Prostate gland (tissue), 2 donors: ENCODE measurements around the gene NPDC1. TPM values are rescaled to one million over a fixed set of nuclear protein-coding genes. Genes with fewer than 3 reads are reported as not detected.

Experiments
- DNase-seq: peaks from one replicate; pipeline ENCODE4 v3.0.0-alpha.2; 2019; ENCODE audit warnings: low spot score
- H3K27ac ChIP-seq, 2 donors: fragments of 200-600 bp; sonication (generic); 2 replicates each; pipeline ENCODE4 v1.5.1; 2017 to 2019
- H3K27me3 ChIP-seq: fragments of 200-600 bp; sonication (generic); replicated peaks from 2 replicates; pipeline ENCODE4 v1.5.1; 2019; ENCODE audit not compliant: insufficient read depth
- H3K36me3 ChIP-seq, 2 donors: fragments of 200-600 bp; sonication (generic); 1 replicate in 1 of 2; 2 replicates in 1 of 2; pipeline versions ENCODE4 v1.5.1 to v1.8.1; 2017 to 2019
- H3K4me1 ChIP-seq: fragments of 200-600 bp; sonication (generic); replicated peaks from 2 replicates; pipeline ENCODE4 v1.5.1; 2019
- H3K4me3 ChIP-seq, 2 donors: fragments of 200-600 bp; sonication (generic); 2 replicates each; pipeline ENCODE4 v1.5.1; 2017 to 2019
- H3K9me3 ChIP-seq: fragments of 200-600 bp; sonication (generic); 2 replicates; pipeline ENCODE4 v1.5.1; 2017
- POLR2A ChIP-seq: fragments of 450-650 bp; IDR thresholded peaks from one replicate; pipeline ENCODE4 v1.6.1; 2016; ENCODE audit warnings: antibody characterized with exemption, mild to moderate bottlenecking
- POLR2AphosphoS5 ChIP-seq: sonication (generic); formaldehyde crosslinking; IDR thresholded peaks from one replicate; pipeline ENCODE4 v1.6.1; 2017; ENCODE audit warnings: antibody characterized with exemption
- WGBS: methylation state at CpG from one replicate; pipeline ENCODE4 v1.1.5; 2018; 5-methylcytosine and 5-hydroxymethylcytosine counted together
- intact Hi-C: fragments of 100-400 bp; cut with DNase I; formaldehyde crosslinking; loops from one replicate; pipeline ENCODE4 v1.14.2; 2022
- total RNA-seq, 2 donors: library from RNA; depleted of rRNA; stranded (reverse); fragments of >200 nt; gene quantifications; one replicate each; pipeline ENCODE4 v1.1.0, GENCODE V29; 2016
- TF ChIP-seq, protein P1 (sequence below), 4 experiments: fragments of 200-600 bp in 2 of 4; fragments of 450-650 bp in 2 of 4; sonication (generic) in 2 of 4; IDR thresholded peaks; 1 replicate in 3 of 4; 2 replicates in 1 of 4; pipeline ENCODE4 v1.5.1; 2016 to 2019; ENCODE audit warnings: antibody characterized with exemption in 4 of 4, mild to moderate bottlenecking in 2 of 4, moderate library complexity in 2 of 4

Gene NPDC1
- total RNA-seq, 2 donors from 2014 or later: 384 to 427 TPM

GRCh38 chr9:137086531-137087408 is 40.8 kb upstream of the NPDC1 start, which contains the start of gene MAN1B1:
Gene MAN1B1 (plus strand): TSS chr9:137086985. CDS start chr9:137087000, 15 bp downstream.
- Histone ChIP-seq H3K27me3 (no peaks in the 10 kb centered on the region), H3K4me1 (peaks cover 8% of the 10 kb centered on the region), H3K27ac (peak within 1 kb of the TSS; percentile 91 to 92), H3K36me3 (no peaks in the 10 kb centered on the region), H3K4me3 (peak within 1 kb of the TSS; percentile 81 to 89), H3K9me3 (no peaks in the 10 kb centered on the region)
- WGBS: under 1% methylated on average over 66 of the region's 101 CpGs
- peak; percentile 99 for DNase-seq
- TF ChIP-seq POLR2AphosphoS5 (peak; percentile 100), POLR2A (peak; percentile 63)
- TF ChIP-seq, protein P1, sequence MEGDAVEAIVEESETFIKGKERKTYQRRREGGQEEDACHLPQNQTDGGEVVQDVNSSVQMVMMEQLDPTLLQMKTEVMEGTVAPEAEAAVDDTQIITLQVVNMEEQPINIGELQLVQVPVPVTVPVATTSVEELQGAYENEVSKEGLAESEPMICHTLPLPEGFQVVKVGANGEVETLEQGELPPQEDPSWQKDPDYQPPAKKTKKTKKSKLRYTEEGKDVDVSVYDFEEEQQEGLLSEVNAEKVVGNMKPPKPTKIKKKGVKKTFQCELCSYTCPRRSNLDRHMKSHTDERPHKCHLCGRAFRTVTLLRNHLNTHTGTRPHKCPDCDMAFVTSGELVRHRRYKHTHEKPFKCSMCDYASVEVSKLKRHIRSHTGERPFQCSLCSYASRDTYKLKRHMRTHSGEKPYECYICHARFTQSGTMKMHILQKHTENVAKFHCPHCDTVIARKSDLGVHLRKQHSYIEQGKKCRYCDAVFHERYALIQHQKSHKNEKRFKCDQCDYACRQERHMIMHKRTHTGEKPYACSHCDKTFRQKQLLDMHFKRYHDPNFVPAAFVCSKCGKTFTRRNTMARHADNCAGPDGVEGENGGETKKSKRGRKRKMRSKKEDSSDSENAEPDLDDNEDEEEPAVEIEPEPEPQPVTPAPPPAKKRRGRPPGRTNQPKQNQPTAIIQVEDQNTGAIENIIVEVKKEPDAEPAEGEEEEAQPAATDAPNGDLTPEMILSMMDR (IDR thresholded peaks at IDR 0.05): peak in 2 of 4 experiments; percentile 25 to 29
- intact Hi-C loops: no loop called here

DNA sequence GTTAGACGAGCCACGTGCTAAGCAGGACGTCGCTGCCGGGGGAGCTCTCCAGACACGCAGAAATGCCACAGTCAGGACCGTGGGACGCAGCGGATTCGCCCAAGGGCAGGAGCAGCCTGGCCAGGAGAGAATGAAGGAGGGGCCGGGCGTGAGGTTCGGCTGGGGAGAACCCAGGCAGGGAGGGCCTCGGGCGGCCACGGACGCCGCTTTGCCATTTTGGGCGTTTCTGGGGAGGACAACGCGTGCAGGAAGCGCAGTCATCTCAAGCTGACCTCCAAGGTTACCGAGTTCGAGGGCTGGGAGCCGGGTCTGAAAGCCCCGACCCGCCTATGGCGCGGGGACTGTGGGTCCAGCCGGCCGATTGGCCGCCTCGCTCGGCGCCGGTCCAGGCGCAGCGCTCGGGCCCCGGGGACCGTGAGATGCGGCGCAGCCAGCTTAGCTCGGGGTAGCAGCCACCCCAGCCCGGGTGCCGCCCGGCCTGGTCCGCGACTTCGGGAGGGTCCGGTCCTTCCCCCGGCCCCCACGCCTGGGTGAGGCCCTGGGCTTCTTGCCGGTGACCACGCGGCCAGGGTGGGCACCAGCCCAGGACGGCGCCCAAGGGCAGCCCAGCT is 40.0 kb upstream of the NPDC1 start:
- under 1% methylated on average over 41 of the region's 58 CpGs for WGBS

GRCh38 chr9:137084526-137084925 is 38.5 kb upstream of the NPDC1 start:
- no peak overlapping the region for H3K27ac ChIP-seq
- TF ChIP-seq POLR2A (no peak), POLR2AphosphoS5 (no peak)
- TF ChIP-seq, protein P1 (IDR thresholded peaks at IDR 0.05): no peak
- no peak overlapping the region for H3K4me3 ChIP-seq
- no peak for DNase-seq
- peaks cover 4% of the 10 kb centered on the region for H3K4me1 ChIP-seq
- no peaks in the 10 kb centered on the region for H3K27me3 ChIP-seq
- intact Hi-C loops: no loop called here
- H3K9me3 ChIP-seq: no peaks in the 10 kb centered on the region
- 75% methylated on average over 9 of the region's 9 CpGs for WGBS
- H3K36me3 ChIP-seq: no peaks in the 10 kb centered on the region

More for the DNA sequence above, 40.0 kb upstream of the NPDC1 start:
- H3K4me1 ChIP-seq: peaks cover 8% of the 10 kb centered on the region
- no peaks in the 10 kb centered on the region for H3K27me3 ChIP-seq
- TF ChIP-seq, protein P1 (IDR thresholded peaks at IDR 0.05): no peak
- TF ChIP-seq POLR2AphosphoS5: no peak
- no peak for TF ChIP-seq POLR2A
- no peaks in the 10 kb centered on the region for H3K36me3 ChIP-seq
- H3K27ac ChIP-seq: peak overlapping the region; percentile 91 to 92
- intact Hi-C loops: no loop called here
- H3K4me3 ChIP-seq: peak overlapping the region; percentile 81 to 89
- DNase-seq: no peak
- H3K9me3 ChIP-seq: no peaks in the 10 kb centered on the region

DNA sequence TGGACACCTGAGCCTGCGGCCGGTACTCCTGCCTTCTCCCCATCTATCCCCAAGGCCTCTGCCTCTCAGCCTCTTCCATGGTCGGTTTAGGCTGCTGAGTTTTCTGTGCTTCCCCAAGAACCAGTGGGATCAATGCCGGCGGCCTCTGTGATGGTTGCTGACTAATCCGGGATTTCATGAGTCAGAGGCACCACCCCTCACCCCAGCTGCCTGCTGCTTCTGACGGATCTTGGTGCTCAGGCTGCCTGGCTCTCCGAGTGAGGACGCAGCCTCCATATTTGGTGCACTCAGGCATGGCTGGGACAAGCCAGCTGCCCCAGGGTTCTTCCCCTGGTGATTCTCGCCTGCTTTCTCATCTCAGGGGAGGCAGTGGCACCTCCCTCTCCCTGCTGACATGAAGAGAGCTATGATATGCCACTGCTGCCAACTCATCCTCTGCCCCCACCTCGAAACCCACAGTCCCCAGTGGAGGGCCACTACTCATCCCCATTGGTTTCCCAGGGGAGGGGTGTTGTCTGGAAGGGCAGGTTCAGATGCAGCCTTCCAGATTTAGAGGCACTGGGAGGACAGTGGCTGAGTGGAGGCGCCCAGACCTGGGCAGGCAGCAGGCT is 37.5 kb upstream of the NPDC1 start:
- TF ChIP-seq POLR2A (no peak), POLR2AphosphoS5 (no peak)
- TF ChIP-seq, protein P1 (IDR thresholded peaks at IDR 0.05): no peak
- H3K9me3 ChIP-seq: no peaks in the 10 kb centered on the region
- intact Hi-C loops: no loop called here
- no peaks in the 10 kb centered on the region for H3K27me3 ChIP-seq
- H3K36me3 ChIP-seq: no peaks in the 10 kb centered on the region
- H3K4me3 ChIP-seq: no peak overlapping the region
- DNase-seq: no peak
- H3K27ac ChIP-seq: peak overlapping the region in 1 of 2 donors; percentile 36
- peaks cover 3% of the 10 kb centered on the region for H3K4me1 ChIP-seq
- WGBS: 64% methylated on average over 9 of the region's 12 CpGs
